ENCODE measurements around the gene GLOD4.
"Not testable (repeated sequence)": the region's sequence is repeated elsewhere in the genome, so short reads cannot be mapped to it uniquely, and the experiment has no call there.

Gene GLOD4

GRCh38 chr17:748604-749003, 33.5 kb downstream of the GLOD4 start:
- peaks cover 31 to 37% of the 10 kb centered on the region in 2 donors for H3K36me3 ChIP-seq (ENCODE audit: control insufficient read depth in 1 of 2, insufficient read depth in 2 of 2, low read length in 2 of 2)
- H3K9me3 ChIP-seq (ENCODE audit: control insufficient read depth in 1 of 2, low read length in 2 of 2); H3K27me3 ChIP-seq (ENCODE audit: low read depth, low read length); H3K27ac ChIP-seq (ENCODE audit: low read length); H3K4me3 ChIP-seq (ENCODE audit: low read depth in 1 of 2, low read length in 2 of 2): not testable (repeated sequence)
- peaks cover 0 to 11% of the 10 kb centered on the region in 2 donors for H3K4me1 ChIP-seq (ENCODE audit: control insufficient read depth in 1 of 2, insufficient read depth in 2 of 2, low read length in 2 of 2)

GRCh38 chr17:746783-747629, 35.1 kb downstream of the GLOD4 start:
- Histone ChIP-seq H3K9me3 (ENCODE audit: control insufficient read depth in 1 of 2, low read length in 2 of 2) (no peaks in the 10 kb centered on the region), H3K4me1 (ENCODE audit: control insufficient read depth in 1 of 2, insufficient read depth in 2 of 2, low read length in 2 of 2) (peaks cover 0 to 11% of the 10 kb centered on the region in 2 donors), H3K27ac (ENCODE audit: low read length) (no peak overlapping the region), H3K27me3 (ENCODE audit: low read depth, low read length) (no peaks in the 10 kb centered on the region), H3K36me3 (ENCODE audit: control insufficient read depth in 1 of 2, insufficient read depth in 2 of 2, low read length in 2 of 2) (peaks cover 36 to 46% of the 10 kb centered on the region in 2 donors), H3K4me3 (ENCODE audit: low read depth in 1 of 2, low read length in 2 of 2) (no peak overlapping the region)

DNA sequence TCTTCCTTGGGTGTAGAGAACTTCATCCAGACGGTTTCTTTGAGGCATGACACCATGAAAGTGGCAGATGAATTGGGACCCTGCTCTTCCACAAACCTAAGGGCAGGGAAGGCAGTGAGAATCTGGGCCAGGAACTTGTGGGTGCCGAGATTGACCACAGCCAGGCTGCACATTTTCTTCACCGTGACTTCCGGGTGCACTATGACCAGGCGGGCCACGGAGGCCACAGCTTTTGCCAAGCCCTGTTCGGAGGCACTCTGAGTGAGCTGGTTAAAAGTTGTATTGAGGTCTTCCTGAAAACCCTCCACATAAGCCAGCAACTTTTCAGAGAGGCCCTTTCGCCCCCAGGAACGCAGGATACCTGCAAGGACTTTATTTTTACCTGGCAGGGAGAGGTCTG, 35.9 kb downstream of the GLOD4 start:
- Histone ChIP-seq H3K36me3 (ENCODE audit: control insufficient read depth in 1 of 2, insufficient read depth in 2 of 2, low read length in 2 of 2) (peaks cover 44 to 53% of the 10 kb centered on the region in 2 donors), H3K4me1 (ENCODE audit: control insufficient read depth in 1 of 2, insufficient read depth in 2 of 2, low read length in 2 of 2) (peaks cover 0 to 7% of the 10 kb centered on the region in 2 donors), H3K9me3 (ENCODE audit: control insufficient read depth in 1 of 2, low read length in 2 of 2) (no peaks in the 10 kb centered on the region), H3K27me3 (ENCODE audit: low read depth, low read length) (no peaks in the 10 kb centered on the region), H3K4me3 (ENCODE audit: low read depth in 1 of 2, low read length in 2 of 2) (no peak overlapping the region), H3K27ac (ENCODE audit: low read length) (no peak overlapping the region)

DNA sequence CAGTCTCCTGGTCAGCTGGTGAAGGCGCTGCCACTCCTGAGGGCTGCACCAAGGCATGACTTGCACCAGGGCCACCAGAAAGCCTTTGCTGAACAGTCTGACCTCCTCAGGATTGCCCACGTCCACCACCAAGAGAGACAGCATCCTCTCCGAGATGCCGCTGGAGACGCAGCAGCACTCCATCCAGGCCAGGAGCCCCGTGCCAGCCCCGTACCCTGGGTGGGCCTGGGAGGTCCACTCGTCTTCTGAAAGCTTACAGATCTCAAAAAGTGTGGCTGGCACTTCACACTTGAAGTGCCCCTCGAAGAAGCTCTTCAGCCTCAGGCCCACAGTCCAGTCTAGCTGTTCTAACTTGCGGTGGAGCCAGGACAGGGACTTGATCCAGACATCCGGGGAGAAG, 36.7 kb downstream of the GLOD4 start:
- Histone ChIP-seq H3K9me3 (ENCODE audit: control insufficient read depth in 1 of 2, low read length in 2 of 2) (no peaks in the 10 kb centered on the region), H3K27ac (ENCODE audit: low read length) (no peak overlapping the region), H3K27me3 (ENCODE audit: low read depth, low read length) (no peaks in the 10 kb centered on the region), H3K4me1 (ENCODE audit: control insufficient read depth in 1 of 2, insufficient read depth in 2 of 2, low read length in 2 of 2) (no peaks in the 10 kb centered on the region), H3K36me3 (ENCODE audit: control insufficient read depth in 1 of 2, insufficient read depth in 2 of 2, low read length in 2 of 2) (peaks cover 51 to 61% of the 10 kb centered on the region in 2 donors), H3K4me3 (ENCODE audit: low read depth in 1 of 2, low read length in 2 of 2) (no peak overlapping the region)

GRCh38 chr17:744937-745336, 37.1 kb downstream of the GLOD4 start:
- H3K36me3 ChIP-seq (ENCODE audit: control insufficient read depth in 1 of 2, insufficient read depth in 2 of 2, low read length in 2 of 2), result peaks cover 54 to 65% of the 10 kb centered on the region in 2 donors

GRCh38 chr17:743139-743538, 38.9 kb downstream of the GLOD4 start:
- Histone ChIP-seq H3K27me3 (ENCODE audit: low read depth, low read length) (no peaks in the 10 kb centered on the region), H3K9me3 (ENCODE audit: control insufficient read depth in 1 of 2, low read length in 2 of 2) (no peaks in the 10 kb centered on the region), H3K4me1 (ENCODE audit: control insufficient read depth in 1 of 2, insufficient read depth in 2 of 2, low read length in 2 of 2) (no peaks in the 10 kb centered on the region), H3K4me3 (ENCODE audit: low read depth in 1 of 2, low read length in 2 of 2) (no peak overlapping the region), H3K27ac (ENCODE audit: low read length) (no peak overlapping the region), H3K36me3 (ENCODE audit: control insufficient read depth in 1 of 2, insufficient read depth in 2 of 2, low read length in 2 of 2) (peaks cover 54 to 65% of the 10 kb centered on the region in 2 donors)

More at GRCh38 chr17:744937-745336, 37.1 kb downstream of the GLOD4 start:
- Histone ChIP-seq H3K9me3 (ENCODE audit: control insufficient read depth in 1 of 2, low read length in 2 of 2) (no peaks in the 10 kb centered on the region), H3K4me3 (ENCODE audit: low read depth in 1 of 2, low read length in 2 of 2) (no peak overlapping the region), H3K27me3 (ENCODE audit: low read depth, low read length) (no peaks in the 10 kb centered on the region), H3K4me1 (ENCODE audit: control insufficient read depth in 1 of 2, insufficient read depth in 2 of 2, low read length in 2 of 2) (no peaks in the 10 kb centered on the region), H3K27ac (ENCODE audit: low read length) (no peak overlapping the region)

DNA sequence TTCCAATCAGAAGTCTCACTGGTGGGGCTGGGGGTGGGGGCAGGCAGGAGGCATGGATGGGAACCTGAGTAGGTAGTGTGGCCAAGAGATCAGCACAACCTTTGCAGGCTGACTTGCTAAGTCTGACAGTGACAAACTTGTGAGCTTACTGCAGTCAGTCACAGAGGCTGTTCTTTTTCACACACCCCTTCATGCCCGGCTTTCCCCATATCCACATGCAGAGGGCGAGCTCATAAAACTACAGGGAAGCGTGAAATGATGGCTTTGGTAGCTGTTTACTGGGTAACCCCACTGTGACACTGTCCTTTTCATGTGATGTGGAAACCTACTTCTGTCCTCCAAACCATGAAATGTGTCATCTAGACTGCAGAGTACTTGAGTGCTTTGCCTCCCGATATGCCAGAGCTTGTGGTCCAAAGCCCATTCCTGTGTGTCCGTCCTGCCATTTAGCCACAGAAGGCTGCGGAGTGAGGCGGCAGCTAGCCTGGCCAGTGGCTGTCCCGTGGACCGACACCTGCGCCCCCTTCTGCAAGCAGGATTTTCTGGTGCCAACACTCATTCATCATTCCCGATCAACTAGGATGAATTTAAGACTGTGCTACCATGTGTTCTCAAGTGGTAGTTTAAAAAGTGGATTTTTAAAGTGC, 39.8 kb downstream of the GLOD4 start:
- no peaks in the 10 kb centered on the region for H3K9me3 ChIP-seq (ENCODE audit: control insufficient read depth in 1 of 2, low read length in 2 of 2)
- H3K4me1 ChIP-seq (ENCODE audit: control insufficient read depth in 1 of 2, insufficient read depth in 2 of 2, low read length in 2 of 2), result no peaks in the 10 kb centered on the region
- H3K27ac ChIP-seq (ENCODE audit: low read length), result no peak overlapping the region
- no peaks in the 10 kb centered on the region for H3K27me3 ChIP-seq (ENCODE audit: low read depth, low read length)
- H3K36me3 ChIP-seq (ENCODE audit: control insufficient read depth in 1 of 2, insufficient read depth in 2 of 2, low read length in 2 of 2), result peaks cover 48 to 63% of the 10 kb centered on the region in 2 donors
- no peak overlapping the region for H3K4me3 ChIP-seq (ENCODE audit: low read depth in 1 of 2, low read length in 2 of 2)

- Histone ChIP-seq H3K9me3 (ENCODE audit: control insufficient read depth in 1 of 2, low read length in 2 of 2) (no peaks in the 10 kb centered on the region), H3K36me3 (ENCODE audit: control insufficient read depth in 1 of 2, insufficient read depth in 2 of 2, low read length in 2 of 2) (peaks cover 30 to 45% of the 10 kb centered on the region in 2 donors), H3K27me3 (ENCODE audit: low read depth, low read length) (no peaks in the 10 kb centered on the region), H3K4me1 (ENCODE audit: control insufficient read depth in 1 of 2, insufficient read depth in 2 of 2, low read length in 2 of 2) (no peaks in the 10 kb centered on the region), H3K27ac (ENCODE audit: low read length) (no peak overlapping the region), H3K4me3 (ENCODE audit: low read depth in 1 of 2, low read length in 2 of 2) (no peak overlapping the region)
These were observed 41.7 kb downstream of the GLOD4 start for GRCh38 chr17:740240-741017.

- peaks cover 23 to 24% of the 10 kb centered on the region in 2 donors for H3K36me3 ChIP-seq (ENCODE audit: control insufficient read depth in 1 of 2, insufficient read depth in 2 of 2, low read length in 2 of 2)
- peaks cover 8 to 9% of the 10 kb centered on the region in 2 donors for H3K4me1 ChIP-seq (ENCODE audit: control insufficient read depth in 1 of 2, insufficient read depth in 2 of 2, low read length in 2 of 2)
- H3K4me3 ChIP-seq (ENCODE audit: low read depth in 1 of 2, low read length in 2 of 2), result no peak overlapping the region
- no peak overlapping the region for H3K27ac ChIP-seq (ENCODE audit: low read length)
- no peaks in the 10 kb centered on the region for H3K27me3 ChIP-seq (ENCODE audit: low read depth, low read length)
- H3K9me3 ChIP-seq (ENCODE audit: control insufficient read depth in 1 of 2, low read length in 2 of 2), result no peaks in the 10 kb centered on the region
These were observed 44.4 kb downstream of the GLOD4 start for GRCh38 chr17:737561-738113.

GRCh38 chr17:733743-734142, 48.3 kb downstream of the GLOD4 start:
- H3K4me1 ChIP-seq (ENCODE audit: control insufficient read depth in 1 of 2, insufficient read depth in 2 of 2, low read length in 2 of 2), result peaks cover 9 to 14% of the 10 kb centered on the region in 2 donors
- H3K9me3 ChIP-seq (ENCODE audit: control insufficient read depth in 1 of 2, low read length in 2 of 2), result no peaks in the 10 kb centered on the region
- H3K27me3 ChIP-seq (ENCODE audit: low read depth, low read length), result no peaks in the 10 kb centered on the region
- H3K36me3 ChIP-seq (ENCODE audit: control insufficient read depth in 1 of 2, insufficient read depth in 2 of 2, low read length in 2 of 2), result no peaks in the 10 kb centered on the region
- H3K27ac ChIP-seq (ENCODE audit: low read length), result no peak overlapping the region
- peak overlapping the region; percentile 60 to 70 for H3K4me3 ChIP-seq (ENCODE audit: low read depth in 1 of 2, low read length in 2 of 2)

Measured in muscle layer of duodenum (tissue), 2 donors.